Spleen (tissue), 11 donors: ENCODE data around the gene CDH7. TPM values are rescaled to one million over a fixed set of nuclear protein-coding genes. Genes with fewer than 3 reads are reported as not detected.

Experiments used
- DNase-seq: peaks from one replicate; pipeline ENCODE4 v3.0.0-alpha.2; 2020
- H3K27ac ChIP-seq, 8 donors: fragments of 200-600 bp; sonication (generic) in 7 of 8; 1 replicate in 4 of 8; 2 replicates in 4 of 8; pipeline versions ENCODE4 v1.5.0 to v1.8.0; 2016 to 2021; ENCODE audit warnings: inconsistent platforms in 4 of 8, mild to moderate bottlenecking in 4 of 8, moderate library complexity in 1 of 8
- H3K27me3 ChIP-seq, 7 donors: fragments of 200-600 bp; sonication (generic) in 6 of 7; replicated peaks in 1 of 7; 1 replicate in 4 of 7; 2 replicates in 3 of 7; pipeline versions ENCODE4 v1.5.0 to v1.8.0; 2016 to 2021; ENCODE audit warnings: inconsistent platforms in 3 of 7, mild to moderate bottlenecking in 1 of 7
- H3K36me3 ChIP-seq, 6 donors: fragments of 200-600 bp; sonication (generic) in 5 of 6; 1 replicate in 4 of 6; 2 replicates in 2 of 6; pipeline versions ENCODE4 v1.5.0 to v1.8.0; 2016 to 2021; ENCODE audit warnings: inconsistent platforms in 2 of 6
- H3K4me1 ChIP-seq, 6 donors: fragments of 200-600 bp; sonication (generic) in 5 of 6; 1 replicate in 3 of 6; 2 replicates in 3 of 6; pipeline versions ENCODE4 v1.5.0 to v1.8.0; 2016 to 2021; ENCODE audit warnings: inconsistent platforms in 3 of 6
- H3K4me3 ChIP-seq, 8 donors: fragments of 200-600 bp; sonication (generic) in 7 of 8; 1 replicate in 4 of 8; 2 replicates in 4 of 8; pipeline versions ENCODE4 v1.5.0 to v1.8.0; 2016 to 2021; ENCODE audit warnings: inconsistent platforms in 4 of 8, mild to moderate bottlenecking in 4 of 8, moderate library complexity in 2 of 8
- H3K9me3 ChIP-seq, 8 donors: fragments of 200-600 bp; sonication (generic) in 7 of 8; 1 replicate in 4 of 8; 2 replicates in 4 of 8; pipeline versions ENCODE4 v1.5.0 to v1.8.0; 2016 to 2021; ENCODE audit warnings: inconsistent platforms in 4 of 8
- CTCF ChIP-seq, 11 experiments: fragments of 200-600 bp in 7 of 11; fragments of 450-650 bp in 4 of 11; sonication (generic) in 4 of 11; IDR thresholded peaks in 8 of 11; conservative IDR thresholded peaks in 3 of 11; 1 replicate in 7 of 11; 2 replicates in 4 of 11; pipeline versions ENCODE4 v1.4.0 to v1.8.0; 2016 to 2021; ENCODE audit warnings: antibody characterized with exemption in 11 of 11, inconsistent platforms in 4 of 11, mild to moderate bottlenecking in 1 of 11
- POLR2A ChIP-seq, 3 donors: fragments of 450-650 bp; IDR thresholded peaks; one replicate each; pipeline ENCODE4 v1.5.1; 2017; ENCODE audit warnings: antibody characterized with exemption in 3 of 3, mild to moderate bottlenecking in 1 of 3
- POLR2AphosphoS5 ChIP-seq, 3 donors: sonication (generic); formaldehyde crosslinking; IDR thresholded peaks; one replicate each; pipeline ENCODE4 v1.5.1; 2017; ENCODE audit warnings: antibody characterized with exemption in 3 of 3
- WGBS, 5 donors: extraction: QIAGEN DNeasy Blood & Tissue Kit in 3 of 5; methylation state at CpG; one replicate each; pipeline versions ENCODE4 v1.1.5 to v1.1.7; 2013 to 2018; 5-methylcytosine and 5-hydroxymethylcytosine counted together
- intact Hi-C: fragments of 100-400 bp; cut with DNase I; formaldehyde crosslinking; loops from one replicate; pipeline ENCODE4 v1.15.0; 2023; ENCODE audit warnings: low total_unique reads
- polyA plus RNA-seq, 3 donors: library from polyadenylated mRNA; stranded (reverse); fragments of 200-250 nt; gene quantifications; one replicate each; pipeline ENCODE4 v1.2.1, GENCODE V29; 2013
- total RNA-seq, 7 donors: library from RNA; depleted of rRNA in 3 of 7; stranded (reverse); fragments of >200 nt in 3 of 7; fragmentation: NEBNext Ultra II Directional in 4 of 7; extraction: Animal tissue kit (Norgen Biotek cat#: 25700) in 4 of 7; gene quantifications; one replicate each; pipeline versions ENCODE4 v1.1.0 to v1.2.1, GENCODE V29; 2016 to 2021
- donor health status: healthy with polysubstance abuse.
- donor health status: DM: no; HTN: no; CAD: no; lungs with moderate emphysema.
- donor health status: DM: no; HTN: no; CAD: no.
- donor health status: Bipolar disorder and iron deficiency.
- donor health status: healthy.
- donor health status: DM: no; HTN: no; CAD: no.
- donor health status: DM: yes; HTN: yes; CAD: no.

The CDH7 gene
- total and polyA plus RNA-seq, 10 donors = under 0.01 to 0.09 (median 0.06) TPM; not detected in 6

DNA sequence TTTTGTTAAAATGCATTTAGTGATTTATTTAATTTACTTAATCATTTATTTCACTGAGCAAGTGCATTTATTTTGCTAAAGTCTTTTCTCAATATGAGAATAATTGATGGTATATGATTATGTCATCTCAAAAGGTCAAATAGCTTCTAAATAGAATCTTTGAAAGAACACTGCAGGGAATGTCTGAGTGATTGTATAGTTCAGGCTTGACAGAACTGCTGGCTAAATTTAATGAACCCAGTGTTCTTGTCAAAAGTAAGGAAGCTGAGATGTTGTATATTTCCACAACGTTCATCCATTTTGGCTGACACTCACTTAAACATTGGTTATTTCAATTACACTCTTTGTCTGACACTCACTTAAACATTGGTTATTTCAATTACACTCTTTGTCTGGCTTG, 39.3 kb upstream of the CDH7 start:
- WGBS, 5 donors = 48 to 72% (median 61%) methylated on average over 1 of the region's 1 CpG
- H3K9me3 ChIP-seq = peaks cover 0 to 13% (median 4%) of the 10 kb centered on the region in 8 donors
- no peak overlapping the region for H3K4me3 ChIP-seq
- no peak overlapping the region for H3K27ac ChIP-seq
- H3K4me1 ChIP-seq = no peaks in the 10 kb centered on the region
- no peak for DNase-seq
- intact Hi-C loops = no loop called here
- no peaks in the 10 kb centered on the region for H3K27me3 ChIP-seq
- no peaks in the 10 kb centered on the region for H3K36me3 ChIP-seq
- no peak for TF ChIP-seq POLR2AphosphoS5 (IDR thresholded peaks at IDR 0.05)
- TF ChIP-seq POLR2A (IDR thresholded peaks at IDR 0.05) = no peak
- no peak for TF ChIP-seq CTCF (IDR thresholded peaks at IDR 0.05 in 8 of 11, conservative IDR thresholded peaks at IDR 0.05 in 3 of 11)

- no peak overlapping the region for H3K4me3 ChIP-seq
- peaks cover 0 to 15% (median 9%) of the 10 kb centered on the region in 8 donors for H3K9me3 ChIP-seq
- H3K27ac ChIP-seq = no peak overlapping the region
- no peaks in the 10 kb centered on the region for H3K36me3 ChIP-seq
- no peaks in the 10 kb centered on the region for H3K27me3 ChIP-seq
- no peaks in the 10 kb centered on the region for H3K4me1 ChIP-seq
- WGBS, 5 donors = 17 to 58% (median 34%) methylated on average over 3 of the region's 3 CpGs
- intact Hi-C loops = no loop called here
- no peak for DNase-seq
- TF ChIP-seq POLR2AphosphoS5 (IDR thresholded peaks at IDR 0.05) (no peak), CTCF (IDR thresholded peaks at IDR 0.05 in 8 of 11, conservative IDR thresholded peaks at IDR 0.05 in 3 of 11) (no peak), POLR2A (IDR thresholded peaks at IDR 0.05) (no peak)
These were observed 29.2 kb upstream of the CDH7 start for GRCh38 chr18:65721619-65722018.

DNA sequence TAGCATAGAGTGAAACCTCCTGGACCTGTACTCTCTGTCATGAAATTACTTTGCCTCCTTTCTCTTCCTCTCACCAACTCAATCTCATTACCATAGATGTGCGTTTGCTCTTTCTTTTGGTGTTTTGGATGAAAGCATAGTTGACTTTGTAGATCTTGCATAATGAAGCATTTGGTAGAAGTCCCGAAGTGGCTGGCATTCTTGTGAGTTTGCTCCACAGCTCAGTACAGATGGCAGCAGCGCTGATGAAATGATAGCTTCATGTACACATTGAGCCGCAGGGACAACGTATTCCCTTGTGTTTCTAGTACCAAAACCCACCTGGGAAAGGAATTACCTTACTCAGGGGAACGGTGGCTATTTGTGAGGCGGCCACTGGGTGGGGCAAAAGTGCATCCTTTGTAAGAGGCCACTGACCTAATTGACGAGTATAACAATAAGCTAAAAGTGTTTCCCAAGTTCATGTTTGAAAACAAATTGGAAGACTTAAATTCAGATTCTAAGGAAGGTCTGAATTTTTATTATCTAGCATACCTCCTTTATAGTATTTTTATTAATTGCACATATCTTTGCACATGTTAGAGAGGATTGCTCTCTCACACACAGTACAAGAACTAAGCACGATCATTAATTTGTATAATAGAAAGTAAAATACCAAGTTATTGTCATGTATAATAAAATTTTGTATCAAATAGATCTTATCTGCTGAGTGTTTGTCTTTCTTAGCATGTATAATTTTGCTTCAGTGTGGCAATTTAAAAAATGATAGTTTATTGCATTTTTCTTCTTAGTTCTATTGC, 25.4 kb upstream of the CDH7 start:
- H3K9me3 ChIP-seq = no peaks in the 10 kb centered on the region
- H3K4me3 ChIP-seq = no peak overlapping the region
- intact Hi-C loops = no loop called here
- 24 to 32% (median 29%) methylated on average over 9 of the region's 9 CpGs for WGBS, 5 donors
- TF ChIP-seq POLR2A (IDR thresholded peaks at IDR 0.05) (no peak), CTCF (IDR thresholded peaks at IDR 0.05 in 8 of 11, conservative IDR thresholded peaks at IDR 0.05 in 3 of 11) (peak in 3 of 11 experiments; percentile 10 to 21 (median 13))
- no peaks in the 10 kb centered on the region for H3K36me3 ChIP-seq
- DNase-seq = no peak
- no peaks in the 10 kb centered on the region for H3K4me1 ChIP-seq
- H3K27me3 ChIP-seq = no peaks in the 10 kb centered on the region
- H3K27ac ChIP-seq = no peak overlapping the region

GRCh38 chr18:65735155-65735554, 15.7 kb upstream of the CDH7 start:
- intact Hi-C loops = no loop called here
- Histone ChIP-seq H3K9me3 (no peaks in the 10 kb centered on the region), H3K27ac (no peak overlapping the region), H3K27me3 (no peaks in the 10 kb centered on the region), H3K4me3 (no peak overlapping the region), H3K4me1 (no peaks in the 10 kb centered on the region), H3K36me3 (no peaks in the 10 kb centered on the region)
- TF ChIP-seq POLR2AphosphoS5 (IDR thresholded peaks at IDR 0.05) (no peak), POLR2A (IDR thresholded peaks at IDR 0.05) (no peak), CTCF (IDR thresholded peaks at IDR 0.05 in 8 of 11, conservative IDR thresholded peaks at IDR 0.05 in 3 of 11) (no peak)
- DNase-seq = no peak
- WGBS, 5 donors = 47 to 75% (median 70%) methylated on average over 3 of the region's 3 CpGs
